Lower lobe of right lung (tissue), 2 donors: Measurements from ENCODE around the gene TRMT61A. TPM values are rescaled to one million over a fixed set of nuclear protein-coding genes. Genes with fewer than 3 reads are reported as not detected.
A peak's percentile ranks its signal among the peaks of the same experiment; 100 is the strongest.

Source experiments
- ATAC-seq, 2 donors: fragments of 200-7000 bp; cut with Tn5 transposase; one replicate each; pipeline ENCODE4 v1.9.1; 2020 to 2022; ENCODE audit warnings: mild to moderate bottlenecking in 2 of 2, moderate library complexity in 2 of 2
- DNase-seq: peaks from one replicate; pipeline ENCODE4 v3.0.0-alpha.2; 2020
- H3K27ac ChIP-seq: fragments of 200-600 bp; one replicate; pipeline ENCODE4 v1.8.0; 2022
- H3K27me3 ChIP-seq: fragments of 200-600 bp; one replicate; pipeline ENCODE4 v1.8.0; 2022; ENCODE audit warnings: low read depth
- H3K36me3 ChIP-seq: fragments of 200-600 bp; one replicate; pipeline ENCODE4 v1.8.0; 2022; ENCODE audit warnings: mild to moderate bottlenecking
- H3K4me1 ChIP-seq: fragments of 200-600 bp; one replicate; pipeline ENCODE4 v1.8.0; 2022
- H3K4me3 ChIP-seq: fragments of 200-600 bp; one replicate; pipeline ENCODE4 v1.8.0; 2022; ENCODE audit warnings: mild to moderate bottlenecking
- H3K9me3 ChIP-seq: fragments of 200-600 bp; one replicate; pipeline ENCODE4 v1.8.0; 2022
- intact Hi-C: fragments of 100-400 bp; cut with DNase I; formaldehyde crosslinking; loops from one replicate; pipeline ENCODE4 v1.11.0; 2022
- total RNA-seq: library from RNA; stranded (reverse); fragmentation: NEBNext Ultra II Directional; extraction: Animal tissue kit (Norgen Biotek cat#: 25700); gene quantifications from one replicate; pipeline ENCODE4 v1.2.1, GENCODE V29; 2021
- TF ChIP-seq, protein P1 (sequence below): fragments of 200-600 bp; IDR thresholded peaks from one replicate; pipeline ENCODE4 v1.8.0; 2022; ENCODE audit warnings: antibody characterized with exemption, mild to moderate bottlenecking
- donor health status: DM: no; HTN: yes; CAD: no; lungs with severe emphysema.

Gene TRMT61A
- total RNA-seq, 1 donor from 2014 or later = 11.0 TPM

DNA sequence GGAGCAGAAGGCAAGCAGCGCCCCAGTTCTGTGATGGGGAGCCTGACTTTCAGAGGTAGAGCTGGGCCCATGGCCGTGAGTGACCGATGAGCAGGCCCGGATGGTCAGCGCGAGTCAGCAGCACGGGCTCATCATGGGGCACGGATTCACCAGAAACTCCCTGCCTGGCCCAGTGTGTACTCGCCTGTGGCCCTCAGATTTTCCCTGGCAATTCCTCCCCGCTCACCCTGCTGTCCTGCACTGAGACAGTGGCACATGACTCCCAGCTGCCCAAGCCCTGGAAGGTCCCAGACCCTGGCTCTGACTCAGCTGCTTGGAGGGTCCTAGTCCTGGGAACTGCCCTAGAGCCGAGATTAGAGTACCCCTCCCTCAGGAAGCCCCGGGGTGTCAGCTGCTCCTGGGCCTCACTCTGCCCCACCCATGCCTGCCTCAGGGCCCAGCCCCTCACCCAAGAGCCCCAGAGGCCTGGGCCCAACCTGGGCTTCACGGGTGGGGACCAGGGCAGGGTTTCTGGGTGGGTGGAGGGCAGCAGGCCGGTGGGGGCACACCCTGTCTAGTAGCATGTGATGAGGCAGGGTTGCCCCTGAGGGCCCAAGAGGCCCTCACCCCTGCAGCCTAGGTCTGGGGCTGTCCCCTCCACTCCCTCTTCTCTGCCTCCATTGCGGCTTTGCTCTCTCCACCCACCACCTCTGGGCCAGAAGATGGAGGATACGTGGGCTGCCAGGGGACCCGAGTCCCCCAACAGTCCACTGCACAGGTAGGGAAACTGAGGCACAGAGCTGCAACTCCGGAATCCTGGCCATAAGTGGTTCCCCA, 8.4 kb downstream of the TRMT61A start:
- Histone ChIP-seq H3K4me1 (peaks cover 36% of the 10 kb centered on the region), H3K36me3 (peaks cover 23% of the 10 kb centered on the region), H3K4me3 (no peak overlapping the region), H3K27ac (no peak overlapping the region), H3K9me3 (no peaks in the 10 kb centered on the region), H3K27me3 (no peaks in the 10 kb centered on the region)
- no peak for ATAC-seq
- no peak for DNase-seq
- intact Hi-C loops = no loop called here
- TF ChIP-seq, protein P1, sequence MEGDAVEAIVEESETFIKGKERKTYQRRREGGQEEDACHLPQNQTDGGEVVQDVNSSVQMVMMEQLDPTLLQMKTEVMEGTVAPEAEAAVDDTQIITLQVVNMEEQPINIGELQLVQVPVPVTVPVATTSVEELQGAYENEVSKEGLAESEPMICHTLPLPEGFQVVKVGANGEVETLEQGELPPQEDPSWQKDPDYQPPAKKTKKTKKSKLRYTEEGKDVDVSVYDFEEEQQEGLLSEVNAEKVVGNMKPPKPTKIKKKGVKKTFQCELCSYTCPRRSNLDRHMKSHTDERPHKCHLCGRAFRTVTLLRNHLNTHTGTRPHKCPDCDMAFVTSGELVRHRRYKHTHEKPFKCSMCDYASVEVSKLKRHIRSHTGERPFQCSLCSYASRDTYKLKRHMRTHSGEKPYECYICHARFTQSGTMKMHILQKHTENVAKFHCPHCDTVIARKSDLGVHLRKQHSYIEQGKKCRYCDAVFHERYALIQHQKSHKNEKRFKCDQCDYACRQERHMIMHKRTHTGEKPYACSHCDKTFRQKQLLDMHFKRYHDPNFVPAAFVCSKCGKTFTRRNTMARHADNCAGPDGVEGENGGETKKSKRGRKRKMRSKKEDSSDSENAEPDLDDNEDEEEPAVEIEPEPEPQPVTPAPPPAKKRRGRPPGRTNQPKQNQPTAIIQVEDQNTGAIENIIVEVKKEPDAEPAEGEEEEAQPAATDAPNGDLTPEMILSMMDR = no peak

DNA sequence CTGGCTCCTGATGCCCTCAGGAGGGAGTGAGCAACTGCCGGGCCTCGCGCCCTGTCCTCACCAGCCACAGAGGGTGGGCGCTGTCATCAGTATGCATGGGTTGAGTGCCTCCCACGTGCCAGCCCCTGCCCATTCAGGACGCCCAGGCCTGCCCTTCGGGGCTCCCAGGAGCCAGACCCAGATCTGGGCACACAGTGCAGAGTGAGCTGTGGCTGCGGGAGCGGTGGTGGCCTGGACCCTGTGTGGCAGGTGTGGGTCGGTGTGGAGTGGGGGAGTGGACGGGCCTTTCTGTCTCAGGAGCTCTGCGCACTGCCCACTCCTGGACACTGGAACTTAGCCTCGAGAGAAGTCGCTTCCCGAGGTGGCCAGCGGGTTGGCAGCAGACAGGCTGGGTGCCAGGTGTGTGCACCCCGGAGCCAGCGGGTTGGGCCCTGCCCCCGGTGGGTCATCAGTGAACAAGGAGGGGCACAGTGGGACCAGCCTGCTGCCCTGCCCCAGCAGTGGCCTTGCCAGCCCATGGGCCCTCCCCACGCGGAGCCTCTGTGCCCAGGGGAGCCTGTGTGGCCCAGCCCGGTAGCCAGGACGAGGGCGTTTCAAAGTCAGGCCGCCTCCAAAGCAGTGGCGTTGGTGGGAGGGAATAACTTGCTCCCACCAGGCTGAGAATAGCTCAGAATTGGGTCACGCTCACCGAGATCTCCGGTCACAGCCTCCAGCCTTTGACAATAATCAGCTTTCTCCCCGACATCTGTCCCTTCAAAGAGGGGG, 9.5 kb downstream of the TRMT61A start:
- Histone ChIP-seq H3K9me3 (no peaks in the 10 kb centered on the region), H3K27ac (peak overlapping the region; percentile 86), H3K27me3 (no peaks in the 10 kb centered on the region), H3K4me3 (no peak overlapping the region), H3K4me1 (peaks cover 47% of the 10 kb centered on the region), H3K36me3 (peaks cover 23% of the 10 kb centered on the region)
- no peak for ATAC-seq
- DNase-seq = peak; percentile 46
- intact Hi-C loops = no loop called here
- TF ChIP-seq, protein P1 = no peak

DNA sequence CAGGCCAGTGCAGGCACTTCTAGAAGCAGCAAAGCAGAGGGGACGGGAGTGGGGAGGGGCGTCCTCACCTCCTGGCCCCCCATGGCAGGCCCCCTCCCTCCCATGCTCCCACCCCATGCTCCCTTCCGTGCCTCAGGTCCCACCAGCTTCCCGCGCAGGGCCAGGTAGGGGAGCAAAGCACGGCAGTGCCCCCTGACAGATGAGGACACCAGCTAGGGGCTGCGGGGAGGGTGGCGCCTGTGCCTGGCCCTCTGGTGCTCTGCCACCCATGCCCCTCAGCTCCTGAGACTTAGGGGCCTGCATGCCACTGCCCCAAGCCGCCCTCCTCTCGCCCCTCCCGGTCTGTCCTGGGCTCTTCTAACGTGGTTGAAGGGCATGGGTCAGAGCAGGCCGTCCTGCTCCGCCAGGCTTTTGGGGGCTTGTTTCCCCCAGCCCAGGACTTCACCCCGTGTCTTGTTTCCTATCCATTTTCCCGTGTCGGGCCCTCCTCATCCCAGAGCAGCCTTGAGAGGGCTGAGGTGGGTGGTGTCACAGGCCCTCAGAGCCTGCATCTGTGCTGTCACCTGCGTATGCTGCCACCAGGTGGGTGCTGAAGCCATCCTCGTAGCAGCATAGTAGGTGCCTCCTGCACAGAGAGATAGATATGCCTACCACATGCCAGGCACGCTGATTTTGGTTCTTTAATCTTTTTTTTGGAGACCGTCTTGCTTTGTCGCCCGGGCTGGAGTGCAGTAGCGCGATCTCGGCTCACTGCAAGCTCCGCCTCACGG, 10.2 kb downstream of the TRMT61A start:
- TF ChIP-seq, protein P1 = no peak
- no peaks in the 10 kb centered on the region for H3K9me3 ChIP-seq
- H3K27ac ChIP-seq = peak overlapping the region; percentile 86
- H3K36me3 ChIP-seq = peaks cover 19% of the 10 kb centered on the region
- no peak overlapping the region for H3K4me3 ChIP-seq
- intact Hi-C loops = no loop called here
- H3K27me3 ChIP-seq = no peaks in the 10 kb centered on the region
- ATAC-seq = no peak
- H3K4me1 ChIP-seq = peaks cover 54% of the 10 kb centered on the region
- peak; percentile 45 for DNase-seq

DNA sequence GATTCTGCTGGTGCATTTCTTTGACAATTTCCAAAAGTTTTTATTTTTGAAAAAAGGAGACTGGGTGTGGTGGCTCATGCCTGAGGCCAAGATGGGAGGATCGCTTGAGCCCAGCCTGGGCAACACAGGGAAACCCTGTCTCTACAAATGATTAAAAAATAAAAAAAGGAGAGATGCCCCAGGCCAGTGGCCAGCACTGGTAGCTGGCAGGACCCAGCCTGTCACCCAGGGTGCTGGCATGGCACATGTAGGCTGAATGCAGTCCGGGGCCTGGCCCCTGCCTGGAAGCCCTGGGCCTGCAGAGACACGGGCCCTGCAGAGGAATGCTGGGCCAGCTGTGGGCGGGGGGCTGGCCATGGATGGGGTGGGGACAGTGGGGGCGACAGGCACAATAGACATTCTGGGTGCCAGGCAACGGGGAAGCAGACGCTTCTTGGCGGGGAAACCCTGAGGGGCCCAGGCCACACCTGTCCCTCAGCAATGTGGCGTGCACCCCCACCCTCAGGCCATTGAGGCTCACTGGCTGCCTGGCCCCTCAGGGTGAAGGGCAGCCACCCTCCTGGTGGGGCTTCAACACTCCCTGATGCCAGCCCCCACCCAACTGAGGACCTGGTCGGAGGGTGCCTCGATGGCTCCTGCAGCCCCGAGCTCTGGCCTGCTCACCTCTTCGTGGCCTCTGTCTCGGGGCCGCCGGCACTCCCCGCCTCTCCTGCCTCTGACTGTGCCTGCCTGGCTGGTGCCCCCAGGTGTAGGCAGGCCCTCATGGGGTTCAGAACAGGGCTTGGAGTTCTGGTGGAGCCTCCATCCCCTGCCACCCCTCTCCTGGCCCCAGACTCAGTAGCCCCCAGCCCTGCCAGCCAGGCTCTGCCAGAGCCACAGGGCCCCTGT, 12.1 kb downstream of the TRMT61A start:
- Histone ChIP-seq H3K4me1 (peaks cover 61% of the 10 kb centered on the region), H3K4me3 (no peak overlapping the region), H3K9me3 (no peaks in the 10 kb centered on the region), H3K27ac (peak overlapping the region; percentile 86), H3K27me3 (no peaks in the 10 kb centered on the region), H3K36me3 (peaks cover 4% of the 10 kb centered on the region)
- ATAC-seq = peak in 1 of 2 donors; percentile 7
- intact Hi-C loops = no loop called here
- peak; percentile 47 for DNase-seq
- TF ChIP-seq, protein P1 = no peak
